ENCODE results near the gene CMPK1.

GRCh38 chr1:47334765-47335435 is 1.3 kb downstream of the CMPK1 start:
- TF ChIP-seq CTCF (IDR thresholded peaks at IDR 0.05; ENCODE audit: control extremely low read depth in 1 of 3, insufficient read depth in 1 of 3, low read depth in 1 of 3, low read length in 3 of 3), result no peak
- no peak for TF ChIP-seq POLR2A (IDR thresholded peaks at IDR 0.05; ENCODE audit: control extremely low read depth in 1 of 2, low read depth in 2 of 2, low read length in 2 of 2)
- no peak for TF ChIP-seq ZNF274 (IDR thresholded peaks at IDR 0.05; ENCODE audit: borderline replicate concordance, extremely low read depth, low read length)
- no peak for TF ChIP-seq MAFK (IDR thresholded peaks at IDR 0.05; ENCODE audit: low read depth, low read length)
